EL (cell line): ENCODE data around the gene ME3.

ENCODE experiments used
- DNase-seq: peaks from one replicate; pipeline ENCODE4 v3.0.0-alpha.2; 2016

ME3 gene

DNA sequence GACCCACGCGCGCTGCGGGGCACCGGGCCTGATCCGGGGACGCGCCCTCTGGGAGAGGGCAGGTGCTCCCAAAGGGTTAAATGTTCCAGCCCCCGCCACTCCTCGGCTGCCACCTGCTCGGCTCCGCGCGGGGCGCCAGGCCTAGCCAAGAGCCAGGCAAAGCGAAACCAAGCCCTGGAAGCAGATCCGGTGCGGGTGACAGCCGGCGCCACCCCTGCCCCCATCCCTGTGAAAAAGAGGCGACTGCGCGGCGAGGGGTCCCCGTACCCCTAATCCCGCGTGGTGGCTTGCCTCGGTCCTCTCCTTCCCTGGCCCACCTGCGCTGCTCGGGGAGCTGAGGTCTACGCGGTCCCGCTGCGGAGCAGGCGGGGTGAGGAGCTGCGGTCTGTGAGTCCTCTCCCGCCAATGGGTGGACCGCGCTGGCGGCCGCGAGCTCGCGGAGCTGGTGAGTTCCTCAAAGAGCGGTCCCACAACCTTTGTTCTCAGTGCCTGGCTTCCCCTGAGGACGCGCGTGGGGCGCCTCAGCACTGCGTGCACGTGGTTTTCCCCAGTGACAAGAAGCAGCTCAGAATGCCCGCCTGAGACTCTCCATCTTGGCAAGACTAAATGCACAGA lies at the start of gene ME3:
Gene ME3 (minus strand): TSS at position 610 of the 615 bp plus-strand sequence.
- peak; percentile 61 for DNase-seq

DNA sequence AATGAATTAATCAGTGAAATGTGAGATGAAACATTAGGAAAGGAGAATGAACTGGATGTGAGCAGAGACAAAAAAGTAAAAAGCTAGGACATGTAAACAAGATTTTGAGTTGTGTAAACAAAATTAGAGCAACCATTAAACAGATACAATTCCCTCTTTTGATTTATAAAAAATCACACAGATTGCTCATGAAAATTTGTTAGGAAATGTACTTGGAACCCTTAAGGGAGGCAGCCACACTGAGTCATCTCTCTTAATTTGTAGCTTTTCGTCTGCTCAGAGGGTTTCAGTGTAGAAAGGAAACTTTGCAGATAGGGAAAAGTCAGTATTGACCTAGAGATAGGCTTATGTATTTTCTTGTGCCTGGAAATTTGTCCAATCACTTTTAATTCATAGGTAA lies 49.6 kb upstream of the ME3 start:
- DNase-seq: peak; percentile 63

DNA sequence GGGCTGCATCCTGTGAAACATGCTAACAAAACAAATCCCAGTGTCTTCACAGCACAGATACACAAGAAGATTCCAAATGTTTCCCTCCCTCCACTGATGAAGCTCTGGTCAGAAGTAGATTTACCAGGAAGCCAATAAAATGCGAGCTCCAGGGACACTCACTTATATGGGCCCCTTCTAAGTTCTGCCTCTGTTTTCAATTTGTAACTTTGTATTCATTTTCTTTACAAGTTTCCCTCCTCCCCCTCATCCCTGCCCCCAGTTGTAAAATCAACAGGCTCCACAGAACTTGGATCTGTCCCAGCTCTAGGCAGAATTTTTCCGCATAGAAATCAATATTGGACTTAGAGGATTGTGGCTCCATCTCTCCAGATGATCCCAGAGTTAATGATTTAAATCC lies 48.1 kb upstream of the ME3 start:
- no peak for DNase-seq

DNA sequence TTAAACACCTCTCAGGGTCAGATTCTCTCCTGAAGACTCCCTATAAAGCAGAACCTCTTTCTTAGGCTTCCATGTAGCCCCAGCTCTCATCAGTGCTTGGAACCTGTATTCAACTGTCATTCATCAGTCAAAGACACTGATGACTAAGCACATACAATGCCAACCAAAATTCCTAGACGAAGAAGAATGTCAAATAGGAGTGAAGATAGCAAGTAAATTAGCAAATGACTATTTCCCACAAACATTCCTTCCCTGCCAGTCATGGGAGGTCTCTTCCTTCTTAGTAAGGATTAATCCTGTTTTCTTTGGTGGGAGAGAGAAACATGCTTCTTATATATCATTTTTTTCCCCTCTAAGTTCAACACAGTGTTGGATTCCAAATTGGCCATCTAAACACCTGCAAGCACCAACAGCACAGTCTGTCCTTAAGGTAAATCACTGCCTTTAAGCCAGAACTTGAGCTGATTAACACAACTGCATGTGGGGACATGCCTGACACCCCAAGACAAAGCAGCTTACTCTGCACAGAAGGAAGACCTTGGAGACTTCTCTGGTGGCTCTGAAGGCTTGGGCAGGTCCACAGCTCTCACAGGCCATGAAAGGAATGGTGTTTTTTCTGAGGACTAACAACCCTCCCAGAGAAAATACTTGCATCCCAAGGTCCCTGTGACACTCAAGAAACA lies 47.5 kb upstream of the ME3 start:
- peak; percentile 96 for DNase-seq

DNA sequence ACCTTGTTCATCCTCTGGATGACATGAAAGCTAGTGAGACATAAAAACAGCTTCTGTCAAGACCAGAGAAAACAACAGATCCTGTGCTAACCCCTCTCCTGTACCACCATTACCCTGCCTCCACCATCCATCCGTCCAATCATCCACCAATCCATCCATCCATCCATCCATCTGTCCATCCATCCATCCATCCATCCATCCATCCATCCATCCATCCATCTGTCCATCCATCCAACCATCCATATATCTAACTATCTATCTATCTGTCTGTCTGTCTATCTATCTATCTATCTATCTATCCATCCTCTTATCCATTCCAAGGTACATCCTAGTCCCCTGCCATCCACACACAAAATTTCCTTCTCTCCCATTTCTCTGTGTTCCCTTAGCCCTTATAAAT lies 46.6 kb upstream of the ME3 start:
- DNase-seq: no peak

DNA sequence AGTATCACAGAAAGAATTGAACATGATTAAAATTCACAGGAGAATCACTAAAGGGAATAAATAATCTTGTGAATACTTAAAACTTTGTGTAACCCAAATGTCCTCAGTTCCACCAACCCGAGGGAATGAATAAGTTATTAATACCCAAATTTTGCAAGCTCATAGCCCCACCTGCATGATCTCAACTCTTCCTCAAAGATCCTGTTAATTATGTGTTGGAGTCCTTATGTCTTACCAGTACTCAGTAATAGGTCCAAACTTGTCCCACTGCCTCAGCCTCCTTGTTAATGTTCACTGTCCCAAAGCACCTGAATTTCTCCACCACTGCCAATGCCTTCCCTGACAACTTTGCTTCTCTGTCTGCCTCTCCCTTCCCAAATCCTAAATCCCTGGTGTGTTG lies 46.1 kb upstream of the ME3 start:
- no peak for DNase-seq

DNA sequence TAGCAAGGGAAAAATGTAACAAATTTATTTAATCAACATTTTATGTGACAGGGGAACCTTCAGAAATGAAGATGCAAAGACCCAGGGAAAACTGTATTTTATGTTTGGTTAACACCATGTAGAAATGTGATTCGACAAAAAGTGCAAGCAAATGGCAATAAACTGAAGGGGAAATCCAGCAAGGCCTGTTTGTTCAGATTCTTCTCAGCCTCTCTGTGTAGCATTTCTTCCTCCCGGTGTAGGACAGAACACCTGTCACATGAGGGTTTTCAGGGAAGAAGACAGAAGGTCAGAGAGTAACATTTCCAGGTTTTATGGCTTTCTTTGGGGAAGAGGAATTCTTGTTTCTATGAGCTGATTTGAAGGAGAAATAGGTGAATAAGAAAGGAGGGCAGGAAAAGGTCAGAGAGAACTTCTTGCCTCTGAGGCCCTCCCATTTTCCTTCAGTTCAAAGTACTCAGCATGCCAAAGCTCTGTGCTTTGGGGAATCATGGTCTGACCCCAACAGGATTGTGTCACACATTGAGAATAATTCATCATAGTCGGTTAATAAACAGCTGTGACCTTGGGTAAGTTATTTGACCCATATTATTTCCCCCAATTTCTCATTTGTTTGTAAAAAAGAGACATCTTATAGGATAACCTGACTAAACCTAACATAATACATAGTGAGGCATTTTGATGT lies 45.5 kb upstream of the ME3 start:
- no peak for DNase-seq

DNA sequence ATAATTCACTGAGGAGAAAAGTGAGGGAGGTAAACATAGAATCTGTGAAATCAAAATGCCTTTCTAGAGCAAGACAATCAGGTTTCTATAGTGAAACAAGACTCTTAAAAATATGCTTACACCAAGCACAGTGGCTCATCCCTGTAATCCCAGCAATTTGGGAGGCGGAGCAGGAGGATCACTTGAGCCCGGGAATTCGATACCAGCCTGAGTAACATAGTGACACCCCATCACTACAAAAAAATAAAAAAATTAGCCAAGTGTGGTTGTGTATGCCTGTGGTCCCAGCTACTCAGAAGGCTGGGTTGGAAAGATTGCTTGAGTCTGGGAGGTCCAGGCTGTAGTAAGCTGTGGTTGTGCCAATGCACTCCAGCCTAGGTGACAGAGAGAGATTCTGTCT lies 43.2 kb upstream of the ME3 start:
- DNase-seq: no peak

DNA sequence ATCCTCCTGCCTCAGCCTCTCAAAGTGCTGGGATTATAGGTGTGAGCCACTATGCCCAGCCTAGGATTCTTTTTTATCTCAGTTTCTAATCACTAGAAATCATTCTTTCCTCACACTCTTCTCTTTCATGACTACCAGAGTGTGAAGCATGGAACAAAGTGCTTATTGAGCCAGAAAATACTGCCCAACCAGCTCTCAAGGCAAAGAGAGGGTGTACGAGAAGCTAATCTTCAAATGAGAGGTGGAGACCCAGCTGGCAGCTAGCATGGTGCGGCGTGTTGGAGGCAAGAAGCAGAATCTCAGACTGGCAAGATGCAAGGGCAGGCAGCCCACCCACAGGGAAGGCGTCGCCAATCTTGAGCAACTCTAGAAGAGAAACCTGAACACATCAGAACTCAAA lies 41.1 kb upstream of the ME3 start:
- DNase-seq: no peak

DNA sequence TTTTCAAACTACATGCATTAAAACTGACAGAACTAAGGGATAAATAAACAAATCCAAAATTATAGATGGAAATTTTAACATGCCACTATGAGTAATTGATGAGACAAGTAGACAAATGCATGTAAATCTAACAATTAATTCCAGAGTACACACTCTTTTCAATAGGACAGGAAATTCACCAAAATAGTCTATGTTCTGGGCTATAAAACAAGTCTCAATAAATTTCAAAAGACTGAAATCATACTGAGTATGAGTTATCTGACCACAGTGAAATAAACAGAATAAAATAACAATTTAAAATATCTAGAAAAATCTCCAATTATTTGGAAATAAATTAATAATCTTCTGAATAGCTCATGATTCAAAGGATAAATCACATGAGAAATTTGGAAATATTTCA lies 38.5 kb upstream of the ME3 start:
- DNase-seq: no peak

DNA sequence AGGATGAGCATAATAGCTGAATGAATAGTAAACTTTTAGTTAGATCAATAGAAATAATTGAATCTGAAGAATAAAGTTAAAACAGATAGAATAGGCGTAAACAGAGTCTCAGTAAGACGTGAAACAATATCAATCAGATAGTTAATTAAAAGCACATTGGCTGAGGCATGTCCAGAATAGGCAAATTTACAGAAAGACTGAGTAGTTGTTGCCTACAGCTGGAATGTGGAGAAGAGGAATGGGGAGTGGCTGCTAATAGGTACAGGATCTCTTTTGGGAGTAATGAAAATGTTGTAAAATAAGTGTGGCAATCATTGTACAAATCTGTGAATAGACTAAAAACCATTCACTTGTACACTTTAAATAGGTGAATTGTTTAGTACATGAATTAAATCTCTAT lies 36.3 kb upstream of the ME3 start:
- no peak for DNase-seq

DNA sequence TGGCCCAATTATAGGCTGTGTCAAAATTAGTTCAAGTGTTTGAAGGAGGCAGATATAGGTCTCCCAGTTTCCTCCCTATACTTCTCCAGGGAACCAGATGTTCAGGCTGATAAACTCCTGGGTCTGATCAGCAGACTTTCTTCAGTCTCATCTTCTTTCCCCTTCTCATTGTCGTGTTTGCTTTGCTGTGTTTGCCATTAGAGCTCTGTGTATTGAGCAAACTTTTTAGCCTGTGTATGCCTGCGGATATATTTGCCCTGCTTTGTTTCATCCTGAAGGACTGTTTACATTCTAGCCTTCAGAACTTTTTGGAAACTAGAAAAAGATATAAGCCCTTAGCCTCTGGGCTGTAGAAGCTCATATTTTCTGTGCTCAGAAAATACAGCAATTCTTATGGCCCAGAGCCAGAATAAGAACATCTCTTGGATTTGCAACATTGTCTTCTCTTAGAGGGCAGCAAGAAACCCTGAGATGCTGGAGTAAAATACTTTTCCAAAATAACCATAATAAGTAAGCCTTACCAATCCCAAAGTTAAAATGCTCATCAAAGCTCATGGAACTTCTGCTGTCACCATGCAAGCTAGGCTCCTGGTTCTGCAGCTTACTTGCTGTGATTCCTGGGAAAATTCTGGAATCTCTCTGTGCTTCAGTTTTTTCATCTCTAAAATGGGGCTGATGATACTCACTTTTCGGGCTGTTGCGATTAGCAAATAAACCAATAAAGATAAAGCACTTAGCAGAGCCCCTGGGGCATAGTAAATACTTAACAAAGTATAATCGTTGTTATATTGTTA lies 34.1 kb upstream of the ME3 start:
- no peak for DNase-seq

DNA sequence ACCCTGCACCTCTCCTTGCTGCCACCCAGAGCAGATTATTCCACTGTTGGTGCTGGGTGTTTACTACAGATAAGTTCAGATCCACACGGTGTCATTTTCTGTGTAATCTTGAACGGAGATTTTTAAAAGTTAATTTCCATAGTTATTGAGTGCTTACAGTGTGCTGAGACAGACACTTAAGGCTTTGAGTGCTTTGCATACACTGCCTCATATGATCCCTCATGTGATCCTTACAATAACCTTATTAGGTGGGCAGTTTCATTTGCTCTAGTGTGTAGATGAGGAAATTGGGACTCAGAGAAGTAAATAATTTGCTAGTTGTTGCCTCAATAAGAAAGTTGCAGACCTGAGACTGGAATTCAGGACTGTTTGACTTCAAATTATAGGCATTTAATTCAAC lies 32.3 kb upstream of the ME3 start:
- DNase-seq: no peak

DNA sequence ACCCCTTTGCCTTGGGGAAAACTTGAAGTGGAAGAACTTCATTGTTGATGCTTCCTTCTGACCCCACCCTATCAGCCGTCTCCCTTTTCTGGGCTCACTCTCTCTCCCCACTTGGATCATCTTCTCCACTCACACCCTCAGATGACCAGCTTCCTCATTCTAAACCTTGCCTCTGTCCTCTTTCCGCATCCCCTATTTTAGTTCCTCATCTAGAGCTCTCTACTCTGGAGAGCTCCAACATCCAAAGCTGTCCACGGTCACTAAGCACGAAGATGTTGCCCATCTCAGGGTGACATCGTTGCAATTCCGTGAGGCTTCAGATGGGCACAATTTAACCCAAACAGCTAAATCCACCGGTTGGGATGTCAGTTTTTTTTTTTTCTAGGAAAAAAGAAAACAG lies 31.6 kb upstream of the ME3 start:
- DNase-seq: no peak

DNA sequence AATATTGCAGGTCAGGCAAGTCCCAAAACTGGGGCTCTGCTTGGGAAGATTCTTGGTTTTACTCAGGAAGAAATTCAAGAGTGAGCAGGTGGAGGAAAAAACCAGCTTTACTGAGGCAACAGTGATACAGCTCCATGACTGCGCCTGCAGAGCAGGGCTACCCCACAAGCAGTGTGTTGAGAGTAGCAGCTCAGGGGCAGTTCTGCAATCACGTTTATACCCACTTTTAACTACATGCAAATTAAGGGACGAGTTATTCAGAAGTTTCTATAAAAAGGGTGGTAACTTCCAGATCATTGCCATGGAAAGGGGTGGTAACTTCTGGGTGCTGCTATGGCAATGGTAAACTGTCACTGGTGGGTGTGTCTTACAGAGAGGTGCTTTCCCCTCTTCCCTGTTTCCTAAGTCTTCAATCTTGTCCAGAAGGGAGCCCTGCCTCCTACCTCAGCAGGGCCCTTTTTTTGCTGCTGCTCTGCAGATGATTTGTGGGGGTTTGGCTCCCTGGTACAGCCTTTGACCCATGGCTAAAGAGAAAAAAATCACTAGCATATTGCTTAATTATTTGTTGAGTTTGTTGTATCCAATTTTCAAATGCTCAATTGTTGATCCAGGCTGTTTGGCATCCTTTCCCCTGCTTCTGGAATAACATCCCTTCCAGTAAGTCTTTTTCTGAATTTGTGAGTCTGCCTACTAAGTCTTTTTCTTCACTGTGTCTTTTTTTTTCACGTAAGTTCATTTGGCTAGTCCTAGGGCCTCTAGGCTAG lies 30.0 kb upstream of the ME3 start:
- DNase-seq: no peak

DNA sequence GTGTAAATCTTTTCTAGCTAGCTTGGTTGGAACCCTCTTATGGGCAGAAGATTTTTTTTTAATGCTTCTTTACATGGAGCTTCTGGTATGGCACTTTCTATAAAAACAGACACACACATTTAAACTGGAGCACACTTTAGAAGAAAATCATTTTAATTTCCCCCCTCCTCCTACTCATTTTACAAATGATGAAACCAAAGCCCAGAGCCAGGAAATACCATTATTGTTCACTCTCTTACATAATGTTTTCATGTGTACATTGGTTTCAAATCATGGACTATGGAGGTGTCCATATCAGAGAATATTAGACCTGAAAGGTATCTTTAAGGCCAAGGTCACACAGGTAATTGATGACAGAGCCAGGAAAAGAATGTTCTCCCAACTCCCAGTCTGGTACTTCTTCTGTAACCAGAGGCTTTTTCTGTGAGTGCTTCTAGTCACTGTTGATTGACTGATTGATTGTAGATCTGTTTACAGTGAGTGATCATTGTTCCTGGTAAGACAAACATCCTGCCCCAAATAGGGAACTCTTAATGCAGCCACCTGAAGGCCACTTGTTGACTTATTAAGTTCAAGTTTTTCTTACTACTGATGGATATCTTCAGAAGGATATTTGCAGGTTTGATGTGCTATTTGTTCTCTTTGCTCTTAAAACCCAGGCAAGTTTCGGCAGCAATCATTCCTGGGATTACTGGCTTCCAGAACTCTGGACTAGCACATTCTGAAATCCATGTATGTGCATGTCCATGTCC lies 26.8 kb upstream of the ME3 start:
- DNase-seq: peak; percentile 27

DNA sequence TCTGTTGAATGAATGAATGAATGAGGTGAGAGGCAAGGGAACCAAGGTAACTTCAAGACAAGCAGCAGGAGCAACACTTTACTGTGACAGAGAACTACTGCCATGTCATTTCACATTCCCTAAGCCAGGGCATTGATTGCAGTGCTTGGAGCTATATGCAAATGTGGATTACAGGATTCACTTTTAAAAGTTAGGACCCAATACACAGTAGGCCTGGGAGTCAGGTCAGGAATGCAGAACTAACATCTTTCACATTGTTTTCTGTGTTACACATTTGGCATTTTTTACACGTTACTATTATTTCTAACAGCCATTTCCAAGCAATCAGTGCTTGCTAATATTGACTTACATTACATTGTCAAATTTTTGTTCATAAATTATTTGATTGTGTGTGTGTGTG lies 26.2 kb upstream of the ME3 start:
- peak; percentile 73 for DNase-seq

DNA sequence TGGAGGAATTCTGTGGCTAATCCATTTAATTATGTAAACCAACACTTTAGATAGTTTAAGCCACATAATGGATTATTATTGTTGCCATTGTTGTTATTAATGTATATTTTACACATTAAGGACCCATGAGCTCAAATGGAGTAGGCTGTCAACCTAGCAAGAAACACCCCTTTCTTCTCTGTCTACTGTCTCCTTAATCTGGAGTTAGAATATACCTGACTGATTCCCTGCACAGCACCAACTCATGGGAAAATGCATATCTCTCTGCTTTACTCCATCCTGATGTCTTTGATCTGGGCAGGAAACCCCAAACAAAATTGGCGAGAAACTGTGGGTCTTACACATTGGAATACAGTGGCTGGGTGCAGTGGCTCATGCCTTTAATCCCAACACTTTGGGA lies 24.0 kb upstream of the ME3 start:
- peak; percentile 38 for DNase-seq

DNA sequence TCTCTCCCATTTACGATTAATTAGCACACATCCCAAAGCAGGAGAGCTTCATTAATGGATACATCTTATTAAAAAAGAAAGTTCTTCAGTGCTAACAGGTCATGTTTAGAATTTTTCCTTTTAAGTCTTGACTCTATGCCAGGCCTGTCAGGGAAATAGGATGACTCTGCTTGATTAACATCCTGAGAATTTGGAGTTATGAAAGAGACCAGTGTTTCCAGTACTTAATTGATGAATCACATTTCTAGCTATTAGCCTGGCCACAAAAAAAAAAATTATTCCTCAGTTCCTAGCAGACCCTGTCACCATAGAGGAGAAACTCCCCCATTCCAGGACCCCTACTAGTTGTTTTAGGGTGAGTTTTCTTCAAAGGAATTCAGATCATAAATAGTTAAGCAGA lies 23.6 kb upstream of the ME3 start:
- DNase-seq: peak; percentile 96

DNA sequence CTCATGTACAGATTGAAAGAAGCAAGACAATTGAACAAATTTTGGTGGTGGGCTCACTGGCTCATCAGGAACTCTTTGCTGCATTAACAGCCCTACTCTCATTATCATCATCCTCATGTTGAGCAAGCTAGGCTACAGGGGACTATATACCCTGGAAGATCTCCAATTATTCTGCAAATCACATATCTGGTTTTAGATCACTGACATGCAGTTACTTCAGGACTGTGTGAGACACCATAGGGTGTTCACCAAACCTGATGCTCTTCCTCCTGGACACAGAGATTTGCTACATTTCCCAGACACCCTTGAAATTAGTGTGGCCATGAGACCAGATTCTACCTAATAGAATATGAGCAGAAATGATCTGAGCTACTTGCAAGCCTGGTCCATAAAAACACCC lies 23.0 kb upstream of the ME3 start:
- DNase-seq: peak; percentile 67

DNA sequence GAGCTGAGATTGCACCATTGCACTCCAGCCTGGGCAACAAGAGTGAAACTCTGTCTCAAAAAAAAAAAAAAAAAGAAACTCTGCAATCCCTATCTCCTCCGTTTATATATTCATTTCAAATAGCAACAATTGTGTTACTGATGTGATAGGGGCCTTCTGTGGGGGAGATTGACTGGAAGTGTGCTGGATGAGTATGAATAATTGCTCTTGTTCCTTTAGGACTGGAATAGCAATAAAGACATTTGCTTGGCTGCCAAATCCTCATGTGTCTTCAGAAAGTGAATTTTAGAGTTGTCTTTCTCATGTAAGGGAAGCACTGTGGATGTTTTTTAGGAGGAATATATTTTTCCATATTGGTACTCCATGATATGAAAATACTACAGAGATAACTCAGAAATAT lies 21.1 kb upstream of the ME3 start:
- DNase-seq: no peak

DNA sequence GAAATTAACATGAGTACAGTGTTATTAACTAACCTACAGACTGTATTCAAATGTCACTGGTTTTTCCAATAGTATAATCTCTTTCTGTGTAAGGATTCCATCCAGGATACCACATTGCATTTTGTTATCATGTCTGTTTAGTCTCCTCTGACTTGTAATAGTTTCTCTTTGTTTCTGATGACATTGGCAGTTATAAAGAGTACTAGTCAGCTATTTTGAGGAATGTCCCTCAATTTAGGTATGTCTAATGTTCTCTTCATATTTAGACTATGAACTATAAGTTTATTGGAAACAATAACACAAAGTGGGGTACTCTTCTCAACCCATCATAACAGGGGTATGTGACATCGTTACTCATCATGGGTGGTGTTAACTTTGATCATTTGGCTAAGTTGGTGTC lies 20.3 kb upstream of the ME3 start:
- no peak for DNase-seq
